Measurements from ENCODE around the gene RGS10.
"Not testable (repeated sequence)": the region's sequence is repeated elsewhere in the genome, so short reads cannot be mapped to it uniquely, and the experiment has no call there.

RGS10 gene

DNA sequence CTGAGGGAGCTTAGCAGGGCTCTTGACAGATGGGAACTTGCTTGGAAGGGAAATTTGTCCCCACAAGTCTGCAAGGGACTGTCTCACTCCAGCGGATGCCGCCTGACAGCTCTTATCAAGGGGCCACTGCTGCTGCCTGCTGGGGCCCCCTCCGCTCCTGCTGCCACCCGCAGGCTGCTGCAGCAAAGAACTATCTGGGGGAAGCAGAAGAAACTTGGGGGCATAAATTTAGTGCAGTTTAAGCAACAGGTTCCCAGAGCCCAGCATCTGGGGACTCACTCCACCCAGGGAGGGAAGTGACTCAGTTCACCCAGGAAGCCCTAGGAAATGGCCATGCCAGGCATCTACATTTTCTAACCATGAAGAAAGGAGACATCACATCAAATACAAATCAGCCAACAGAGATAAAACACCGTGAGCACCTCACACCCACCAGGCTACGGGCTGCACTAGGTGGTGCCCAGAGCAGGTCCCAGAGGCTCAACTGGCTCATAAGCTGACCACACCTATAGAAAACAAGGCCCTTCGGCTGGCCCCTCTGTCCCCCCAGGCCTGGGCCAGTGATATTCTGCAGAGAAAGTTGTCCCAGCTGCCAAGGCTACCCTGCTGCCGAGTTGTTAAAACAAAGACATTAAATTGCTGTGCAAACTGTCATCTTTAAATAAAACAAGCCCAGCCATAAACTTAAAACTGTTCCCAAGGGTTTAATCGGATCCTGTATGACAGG lies 3.7 kb downstream of the RGS10 start:
- no peak for DNase-seq (ENCODE audit: low read depth)

DNA sequence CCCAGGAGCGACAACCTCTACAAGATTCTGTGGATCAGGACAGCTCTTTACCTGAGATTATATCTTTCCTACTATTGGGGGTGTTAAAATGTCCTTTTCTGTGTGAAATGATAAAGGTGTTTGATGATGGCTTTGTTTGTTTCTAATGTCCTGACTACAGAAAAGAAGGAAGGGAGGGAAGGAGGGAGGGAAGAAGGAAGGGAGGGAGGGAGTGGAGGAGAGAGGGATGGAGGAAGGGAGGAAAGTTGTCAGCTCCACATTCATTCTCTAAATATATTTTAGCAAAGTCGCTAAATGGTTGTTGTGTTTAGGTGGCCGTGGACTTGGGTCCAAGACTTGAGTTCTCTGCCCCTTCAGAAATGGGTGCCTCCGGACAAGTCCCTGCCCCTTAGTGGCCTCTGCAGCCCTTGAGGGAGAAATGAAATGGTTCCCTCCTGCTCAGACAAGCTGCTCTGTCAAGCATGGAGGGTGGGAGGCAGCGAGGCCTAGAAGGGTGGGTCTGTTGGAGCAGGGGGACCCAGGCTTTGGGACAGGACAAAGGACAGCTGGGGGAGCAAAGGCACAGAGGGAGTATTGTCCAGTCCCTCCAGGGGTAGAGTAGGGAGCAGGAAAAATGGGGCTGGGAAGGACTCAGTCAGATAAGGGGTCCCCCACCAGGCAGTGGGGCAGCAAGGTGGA lies 4.4 kb downstream of the RGS10 start:
- DNase-seq (ENCODE audit: low read depth): no peak

DNA sequence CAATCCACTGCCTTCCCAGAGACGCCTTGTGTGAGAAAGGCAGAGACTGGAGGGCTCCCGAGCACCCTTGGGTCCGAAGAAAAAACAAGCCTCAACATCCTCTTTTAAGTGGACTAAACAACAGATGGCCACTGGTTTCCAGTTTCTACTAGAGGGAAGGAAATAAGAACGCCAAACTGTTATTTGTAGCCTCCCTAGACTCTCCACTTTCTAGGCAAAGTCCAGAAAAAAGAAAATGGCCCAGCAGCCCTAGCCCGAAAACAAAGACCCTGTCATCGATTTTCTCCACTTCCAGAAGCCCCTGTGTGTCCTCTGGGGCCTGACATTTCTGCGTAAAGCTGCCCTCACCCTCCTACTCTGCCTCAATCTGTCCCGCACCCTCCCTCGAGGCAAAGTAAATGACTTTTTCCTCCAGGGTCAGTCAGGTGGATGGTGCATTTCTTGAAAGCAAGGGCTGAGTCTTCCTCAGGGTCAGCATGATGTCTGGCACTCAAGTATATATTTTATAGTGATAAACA lies 6.0 kb downstream of the RGS10 start:
- no peak for DNase-seq (ENCODE audit: low read depth)

- no peak for DNase-seq (ENCODE audit: low read depth)
These were observed 6.5 kb downstream of the RGS10 start for GRCh38 chr10:119535837-119536507.

DNA sequence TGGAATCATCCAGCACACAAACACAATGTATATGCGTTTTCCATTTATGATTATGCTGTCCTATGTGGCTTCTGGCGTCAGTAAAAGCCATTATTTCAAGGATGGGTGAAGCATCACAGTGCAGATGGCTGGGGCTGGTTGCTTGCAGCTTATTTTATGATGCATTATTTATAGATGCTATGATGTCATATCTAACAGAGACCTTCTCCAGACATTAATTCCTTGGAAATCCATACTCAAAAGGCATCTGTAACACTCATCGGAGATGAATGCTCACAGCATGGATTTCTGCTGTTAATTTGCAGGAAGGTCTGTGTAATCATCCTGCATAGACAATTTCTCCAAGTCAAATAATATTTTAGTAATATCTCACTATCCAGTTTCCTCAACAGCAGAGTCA lies 7.2 kb downstream of the RGS10 start:
- DNase-seq (ENCODE audit: low read depth): no peak

- DNase-seq (ENCODE audit: low read depth): no peak
These were observed 9.0 kb downstream of the RGS10 start for GRCh38 chr10:119533473-119533872.

GRCh38 chr10:119532791-119533190 lies 9.7 kb downstream of the RGS10 start:
- DNase-seq (ENCODE audit: low read depth): not testable (repeated sequence)

DNA sequence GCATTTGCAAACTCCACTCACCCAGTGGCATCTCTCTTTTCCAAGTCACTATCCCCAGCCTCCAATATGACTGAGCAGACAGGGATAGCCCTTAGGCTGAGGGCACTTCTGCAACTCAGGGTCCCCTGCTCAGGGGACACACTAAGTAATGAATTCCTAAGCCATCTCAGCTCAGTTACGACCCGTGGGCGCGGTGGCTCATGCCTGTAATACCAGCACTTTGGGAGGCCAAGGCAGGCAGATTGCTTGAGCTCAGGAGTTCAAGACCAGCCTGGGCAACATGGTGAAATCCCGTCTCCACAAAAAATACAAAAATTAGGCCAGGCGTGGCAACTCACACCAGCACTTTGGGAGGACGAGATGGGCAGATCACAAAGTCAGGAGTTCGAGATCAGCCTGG lies 10.3 kb downstream of the RGS10 start:
- DNase-seq (ENCODE audit: low read depth): not testable (repeated sequence)

DNA sequence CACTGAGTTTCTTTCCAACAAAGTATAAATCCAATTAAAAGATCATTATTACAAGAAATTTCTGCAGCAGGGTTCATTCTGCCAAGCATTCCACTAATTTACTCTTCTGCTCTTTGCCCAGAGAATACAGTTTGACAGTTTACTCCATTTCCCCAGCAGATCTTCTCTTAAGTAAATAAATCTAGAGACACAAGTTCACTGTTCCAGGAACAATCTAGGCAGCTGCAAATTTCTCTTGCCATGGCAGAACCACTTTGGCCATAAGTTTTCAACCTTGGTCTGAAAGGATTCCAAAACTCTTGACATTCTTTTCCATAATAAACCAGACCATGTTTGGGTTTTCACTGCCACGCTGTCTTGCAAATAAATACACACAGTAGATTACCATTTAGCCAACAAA lies 11.5 kb downstream of the RGS10 start:
- DNase-seq (ENCODE audit: low read depth): no peak

DNA sequence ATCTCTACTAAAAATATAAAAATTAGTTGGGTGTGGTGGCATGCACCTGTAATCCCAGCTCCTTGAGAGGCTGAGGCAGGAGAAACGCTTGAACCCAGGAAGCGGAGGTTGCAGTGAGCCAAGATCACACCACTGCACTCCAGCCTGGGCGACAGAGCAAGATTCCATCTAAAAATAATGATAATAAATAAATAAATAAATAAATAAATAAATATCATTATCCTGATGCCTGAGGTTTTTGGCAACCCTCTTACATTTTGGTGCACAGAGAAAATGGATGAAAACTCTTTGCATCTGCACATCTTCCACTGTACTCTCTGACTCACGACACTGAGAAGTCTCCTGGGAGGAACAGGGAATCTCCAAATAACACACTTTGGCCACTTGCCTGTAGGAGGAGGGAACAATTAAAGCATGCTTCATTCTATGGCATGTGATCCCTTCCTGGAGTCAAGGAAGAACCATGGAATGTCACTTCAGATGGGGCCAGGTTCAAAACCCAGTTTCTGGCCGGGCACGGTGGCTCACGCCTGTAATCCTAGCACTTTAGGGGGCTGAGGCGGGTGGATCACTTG lies 13.8 kb downstream of the RGS10 start:
- peak; percentile 93 for DNase-seq (ENCODE audit: low read depth)

DNA sequence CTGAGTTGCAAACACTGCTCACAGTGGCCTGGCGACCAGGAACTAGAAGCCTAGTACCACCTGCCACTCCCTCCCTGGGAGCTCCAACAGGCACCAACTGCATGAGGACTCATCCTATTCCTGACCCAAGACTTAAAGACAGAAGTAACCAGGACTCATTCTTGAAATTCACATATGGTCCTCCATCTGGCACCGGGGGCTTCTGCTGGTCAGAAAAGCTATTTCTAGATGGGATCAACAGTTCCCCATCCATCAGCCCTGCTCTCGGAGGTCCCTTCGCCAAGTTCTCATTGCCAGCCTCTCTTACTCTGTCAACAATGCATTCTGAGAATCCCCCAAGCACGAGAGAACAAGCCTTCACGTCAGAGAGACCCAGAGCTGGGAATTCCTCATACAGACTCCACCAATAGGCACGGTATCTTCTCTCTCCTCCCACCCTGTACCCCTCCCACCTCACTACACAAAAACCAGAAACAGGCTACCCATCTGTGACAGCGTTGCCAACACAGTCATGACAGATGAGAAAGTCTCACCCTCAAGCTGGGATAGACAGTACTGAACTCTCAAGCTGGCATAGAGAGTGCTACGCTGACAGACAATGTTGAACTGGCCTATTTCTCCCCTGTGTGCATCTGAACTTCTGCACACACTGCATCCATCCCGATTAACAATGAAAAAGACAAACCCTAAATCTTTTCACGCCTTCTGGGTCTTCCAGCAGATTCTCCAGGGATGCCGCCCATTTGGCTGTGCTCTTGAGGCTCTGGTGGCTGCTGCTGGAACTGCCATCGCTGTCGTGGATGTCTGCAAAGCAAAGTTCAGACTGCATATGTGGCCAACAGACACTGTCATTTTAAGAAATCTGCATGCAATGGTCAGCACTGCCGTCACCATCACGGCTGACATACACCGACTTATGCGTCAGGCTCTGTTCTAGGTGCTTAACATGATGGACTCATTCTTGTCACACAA lies 15.6 kb downstream of the RGS10 start:
- DNase-seq (ENCODE audit: low read depth): no peak

DNA sequence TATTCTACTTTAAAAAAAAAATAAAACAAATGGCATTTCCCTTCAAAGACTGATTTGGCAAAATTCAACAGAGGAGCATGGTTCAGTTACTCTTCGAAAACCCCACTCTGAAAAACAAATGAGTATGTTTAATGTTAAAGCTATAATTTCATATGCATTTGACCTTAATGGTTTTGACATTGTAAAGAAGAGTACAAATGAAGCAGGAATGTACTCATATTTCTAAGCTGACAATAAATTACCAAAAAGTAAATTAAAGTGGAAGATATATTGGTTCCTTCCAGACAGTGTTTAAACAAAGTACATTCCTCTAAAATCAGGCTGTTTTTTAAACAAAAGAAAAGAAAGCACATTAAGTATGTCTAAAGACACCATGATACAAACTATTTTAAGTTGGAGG lies 16.4 kb downstream of the RGS10 start:
- no peak for DNase-seq (ENCODE audit: low read depth)

GRCh38 chr10:119525116-119525515 lies 17.4 kb downstream of the RGS10 start:
- DNase-seq (ENCODE audit: low read depth): no peak

DNA sequence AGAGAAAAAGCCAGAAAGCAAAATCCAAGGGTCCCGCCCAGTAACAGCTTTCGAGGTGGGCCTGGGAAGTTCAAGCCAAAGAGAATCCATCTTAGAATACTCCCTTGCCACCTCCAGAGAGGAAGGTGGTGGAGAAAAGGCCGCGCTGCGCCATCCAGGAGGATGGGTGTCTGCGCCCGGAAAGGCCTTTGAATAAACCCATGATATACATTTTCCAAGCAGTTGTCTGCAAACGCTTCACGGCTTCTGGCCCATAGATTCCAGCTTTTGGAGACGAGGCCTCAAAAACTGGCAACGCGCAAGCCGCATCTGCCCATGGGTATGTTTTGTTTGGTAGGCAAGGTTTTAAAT lies 17.8 kb downstream of the RGS10 start:
- DNase-seq (ENCODE audit: low read depth): no peak

- DNase-seq (ENCODE audit: low read depth): no peak
These were observed 18.4 kb downstream of the RGS10 start for GRCh38 chr10:119523895-119524719.

GRCh38 chr10:119522747-119523426 lies 19.6 kb downstream of the RGS10 start:
- no peak for DNase-seq (ENCODE audit: low read depth)

DNA sequence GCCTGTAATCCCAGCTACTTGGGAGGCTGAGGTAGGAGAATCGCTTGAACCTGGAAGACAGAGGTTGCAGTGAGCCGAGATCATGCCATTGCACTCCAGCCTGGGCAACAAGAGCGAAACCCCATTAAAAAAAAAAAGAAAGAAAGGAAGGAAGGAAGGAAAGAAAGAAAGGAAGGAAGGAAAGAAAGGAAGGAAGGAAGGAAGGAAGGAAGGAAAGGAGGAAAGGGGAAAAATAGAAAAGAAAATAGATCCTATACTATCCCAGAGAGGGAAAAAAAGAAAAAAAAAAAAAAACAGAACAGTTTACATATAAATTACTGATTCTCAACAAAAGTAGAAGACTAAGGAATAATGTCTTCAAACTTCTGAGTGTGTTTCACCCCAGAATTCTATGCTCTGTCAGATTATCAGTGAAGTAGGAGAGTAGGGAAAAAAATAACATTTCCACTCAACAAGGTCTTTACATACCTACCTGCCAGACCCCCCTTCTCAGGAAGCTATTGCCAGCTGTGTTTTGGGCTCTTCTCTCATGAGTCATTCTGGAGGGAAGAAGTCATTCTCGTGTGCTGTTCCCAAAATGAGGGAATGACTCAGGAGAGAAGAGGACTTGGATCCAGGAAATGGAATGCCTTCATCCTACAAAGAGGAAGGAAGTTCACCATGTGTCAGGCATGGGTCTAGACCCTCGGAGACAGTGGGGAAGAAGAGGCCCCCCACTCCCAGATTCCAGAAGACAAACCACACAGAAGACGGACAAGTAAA lies 20.9 kb downstream of the RGS10 start:
- DNase-seq (ENCODE audit: low read depth): peak; percentile 65

- no peak for DNase-seq (ENCODE audit: low read depth)
These were observed 22.2 kb downstream of the RGS10 start for GRCh38 chr10:119520283-119520682.

- DNase-seq (ENCODE audit: low read depth): no peak
These were observed 23.6 kb downstream of the RGS10 start for GRCh38 chr10:119518936-119519335.

Measured in stromal cell of bone marrow (primary cell).